AG09309 (cell line): ENCODE data around the gene DDIT4.

Experiments used
- DNase-seq: peaks from one replicate; pipeline ENCODE4 v3.0.0-alpha.2; 2010; ENCODE audit warnings: low read depth
- H3K4me3 ChIP-seq: 2 replicates; pipeline ENCODE4 v1.5.1; 2011; ENCODE audit warnings: mild to moderate bottlenecking, low read depth, low read length, moderate library complexity; ENCODE audit not compliant: control insufficient read depth
- CTCF ChIP-seq: IDR thresholded peaks from 2 replicates; pipeline ENCODE4 v1.5.1; 2011; ENCODE audit warnings: mild to moderate bottlenecking, low read depth, low read length, inconsistent platforms; ENCODE audit not compliant: insufficient read depth, control insufficient read depth; ENCODE audit errors: missing control alignments

Gene DDIT4

GRCh38 chr10:72261784-72262404 is 11.8 kb upstream of the DDIT4 start:
- no peak for DNase-seq
- TF ChIP-seq CTCF: no peak
- no peak overlapping the region for H3K4me3 ChIP-seq

- no peak overlapping the region for H3K4me3 ChIP-seq
- TF ChIP-seq CTCF: no peak
- DNase-seq: no peak
These were observed 10.0 kb upstream of the DDIT4 start for GRCh38 chr10:72263613-72264241.

GRCh38 chr10:72264536-72264935 is 9.2 kb upstream of the DDIT4 start:
- TF ChIP-seq CTCF: no peak
- DNase-seq: no peak

GRCh38 chr10:72265508-72265907 is 8.2 kb upstream of the DDIT4 start:
- no peak for DNase-seq
- no peak overlapping the region for H3K4me3 ChIP-seq
- TF ChIP-seq CTCF: no peak

More at GRCh38 chr10:72264536-72264935, 9.2 kb upstream of the DDIT4 start:
- no peak overlapping the region for H3K4me3 ChIP-seq

GRCh38 chr10:72265990-72266865 is 7.5 kb upstream of the DDIT4 start:
- TF ChIP-seq CTCF: no peak
- DNase-seq: no peak
- no peak overlapping the region for H3K4me3 ChIP-seq

DNA sequence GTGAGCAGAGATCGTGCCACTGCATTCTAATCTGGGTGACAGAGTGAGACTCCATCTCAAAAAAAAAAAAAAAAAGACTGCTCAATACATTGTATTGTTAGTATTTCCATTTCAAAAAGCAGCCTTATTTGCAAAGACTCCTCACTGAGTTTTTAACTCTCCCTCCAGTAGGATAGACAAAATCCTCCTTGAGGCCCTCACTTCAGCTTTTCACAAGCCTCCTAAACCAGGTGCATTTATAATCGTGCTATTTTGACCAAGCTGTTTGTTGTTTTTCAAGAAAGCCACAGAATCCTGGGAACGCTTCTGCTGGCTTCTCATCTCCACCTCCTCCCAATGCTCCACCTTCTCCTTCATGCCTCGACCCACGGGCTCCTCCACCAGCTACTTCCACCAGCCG is 6.3 kb upstream of the DDIT4 start:
- TF ChIP-seq CTCF: no peak
- H3K4me3 ChIP-seq: no peak overlapping the region
- no peak for DNase-seq
